Breast epithelium (tissue), 3 donors: Measurements from ENCODE around the gene GRID2IP.

Experiments used
- POLR2A ChIP-seq: fragments of 450-650 bp; IDR thresholded peaks from one replicate; pipeline ENCODE4 v1.6.1; 2016; ENCODE audit warnings: antibody characterized with exemption, mild to moderate bottlenecking, moderate library complexity
- POLR2AphosphoS5 ChIP-seq, 3 donors: sonication (generic); formaldehyde crosslinking; IDR thresholded peaks; one replicate each; pipeline ENCODE4 v1.6.1; 2017; ENCODE audit warnings: antibody characterized with exemption in 3 of 3
- TF ChIP-seq, protein P1 (sequence below), 3 donors: fragments of 450-650 bp; IDR thresholded peaks; one replicate each; pipeline ENCODE4 v1.5.1; 2016 to 2017; ENCODE audit warnings: antibody characterized with exemption in 3 of 3, mild to moderate bottlenecking in 3 of 3, moderate library complexity in 3 of 3

DNA sequence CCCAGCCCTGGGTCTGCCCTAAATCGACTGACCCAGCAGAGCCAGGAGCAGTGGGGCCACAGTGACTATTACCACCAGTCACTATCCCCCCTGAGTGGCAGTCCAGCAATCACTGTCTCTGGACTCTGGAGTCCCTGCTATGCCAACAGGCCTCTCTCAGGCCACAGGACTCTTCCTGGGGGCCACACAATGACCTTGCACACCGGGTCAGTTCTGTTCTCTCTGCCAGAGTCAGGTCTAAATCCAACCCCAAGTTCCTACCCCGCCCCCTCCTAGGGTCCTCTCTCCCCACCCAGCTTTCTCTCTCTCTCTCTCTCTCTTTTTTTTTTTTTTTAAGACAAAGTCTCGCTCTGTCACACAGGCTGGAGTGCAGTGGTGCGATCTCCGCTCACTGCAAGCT lies 21.6 kb downstream of the GRID2IP start:
- TF ChIP-seq, protein P1, sequence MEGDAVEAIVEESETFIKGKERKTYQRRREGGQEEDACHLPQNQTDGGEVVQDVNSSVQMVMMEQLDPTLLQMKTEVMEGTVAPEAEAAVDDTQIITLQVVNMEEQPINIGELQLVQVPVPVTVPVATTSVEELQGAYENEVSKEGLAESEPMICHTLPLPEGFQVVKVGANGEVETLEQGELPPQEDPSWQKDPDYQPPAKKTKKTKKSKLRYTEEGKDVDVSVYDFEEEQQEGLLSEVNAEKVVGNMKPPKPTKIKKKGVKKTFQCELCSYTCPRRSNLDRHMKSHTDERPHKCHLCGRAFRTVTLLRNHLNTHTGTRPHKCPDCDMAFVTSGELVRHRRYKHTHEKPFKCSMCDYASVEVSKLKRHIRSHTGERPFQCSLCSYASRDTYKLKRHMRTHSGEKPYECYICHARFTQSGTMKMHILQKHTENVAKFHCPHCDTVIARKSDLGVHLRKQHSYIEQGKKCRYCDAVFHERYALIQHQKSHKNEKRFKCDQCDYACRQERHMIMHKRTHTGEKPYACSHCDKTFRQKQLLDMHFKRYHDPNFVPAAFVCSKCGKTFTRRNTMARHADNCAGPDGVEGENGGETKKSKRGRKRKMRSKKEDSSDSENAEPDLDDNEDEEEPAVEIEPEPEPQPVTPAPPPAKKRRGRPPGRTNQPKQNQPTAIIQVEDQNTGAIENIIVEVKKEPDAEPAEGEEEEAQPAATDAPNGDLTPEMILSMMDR (IDR thresholded peaks at IDR 0.05) = no peak
- TF ChIP-seq POLR2AphosphoS5 (IDR thresholded peaks at IDR 0.05) (no peak), POLR2A (no peak)
